HTERT RPE-1 (cell line): ENCODE data around the gene RAI1.

Experiments used
- in situ Hi-C: fragments of 300-500 bp; cut with MboI; formaldehyde crosslinking; loops from 4 replicates; pipeline ENCODE4 v1.14.3; 2020; ENCODE audit warnings: low sequenced_read_pairs

The RAI1 gene

GRCh38 chr17:17851103-17852002, 170.1 kb downstream of the RAI1 start:
- in situ Hi-C loops: no loop called here

- in situ Hi-C loops: no loop called here
These were observed 171.7 kb downstream of the RAI1 start for GRCh38 chr17:17852930-17853329.

- in situ Hi-C loops: no loop called here
These were observed 172.7 kb downstream of the RAI1 start for GRCh38 chr17:17853811-17854447.

DNA sequence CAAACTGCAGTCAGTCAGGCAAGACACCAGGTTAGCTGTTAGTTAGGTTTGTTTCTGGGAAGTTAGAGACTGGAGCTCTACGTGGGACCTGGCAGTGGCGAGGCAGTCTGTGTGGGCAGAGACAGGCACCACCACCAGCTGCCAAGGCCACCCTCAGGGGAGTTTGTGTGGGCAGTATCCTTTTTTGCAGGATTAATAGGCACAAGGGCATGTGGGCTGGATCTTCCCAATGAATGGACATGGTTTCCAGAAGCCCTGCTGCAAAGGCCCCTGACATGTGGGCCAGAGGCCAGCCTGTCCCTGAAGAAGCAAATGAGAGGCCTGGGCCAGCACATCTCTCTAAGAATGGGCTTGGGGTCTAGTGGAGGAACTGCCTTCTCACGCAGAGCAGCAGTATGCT, 174.7 kb downstream of the RAI1 start:
- in situ Hi-C loops: no loop called here

- in situ Hi-C loops: no loop called here
These were observed 175.1 kb downstream of the RAI1 start for GRCh38 chr17:17856386-17856785.

- in situ Hi-C loops: no loop called here
These were observed 176.2 kb downstream of the RAI1 start for GRCh38 chr17:17857496-17857895.

DNA sequence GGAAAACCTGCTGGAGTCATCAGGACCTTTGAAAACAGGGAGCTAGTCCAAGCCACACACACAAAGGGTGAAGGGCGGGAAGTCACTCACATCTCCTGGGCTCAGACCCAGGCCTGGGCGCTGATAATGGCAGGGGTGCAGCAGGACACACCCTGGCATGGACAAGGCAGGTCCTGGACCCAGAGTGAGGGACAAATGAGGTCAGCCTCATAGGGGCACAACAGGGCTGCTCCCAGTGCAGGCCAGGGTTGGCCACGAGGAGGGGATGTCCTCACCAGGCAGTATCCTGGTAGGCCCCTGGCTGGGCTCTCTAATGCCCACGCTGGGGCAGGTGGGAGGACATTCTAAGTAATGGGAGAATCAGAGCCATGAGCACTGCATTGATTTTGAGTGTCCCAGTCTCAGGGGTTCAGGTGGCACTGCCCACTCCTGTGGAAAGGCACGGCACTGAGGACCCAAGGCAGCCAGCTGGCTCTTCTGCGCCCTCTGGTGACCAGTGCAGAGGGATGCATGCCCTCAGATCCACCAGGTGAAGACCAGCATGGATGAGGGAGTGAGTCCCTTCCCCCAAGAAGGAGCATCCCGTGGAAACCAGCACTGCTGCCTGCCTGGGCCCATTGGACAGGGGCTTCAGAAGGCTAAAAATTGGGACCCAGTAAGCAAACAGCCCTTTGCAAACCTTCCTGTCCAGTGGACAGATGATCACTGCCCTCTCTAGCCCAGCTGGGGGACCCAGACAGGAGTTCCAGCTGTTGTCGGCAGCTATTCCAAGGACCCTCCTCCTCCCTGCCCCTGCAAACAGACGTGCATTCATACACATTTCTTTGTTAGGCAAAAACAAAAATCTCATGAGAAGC, 178.9 kb downstream of the RAI1 start:
- in situ Hi-C loops: no loop called here

- in situ Hi-C loops: no loop called here
These were observed 179.5 kb downstream of the RAI1 start for GRCh38 chr17:17860766-17861107.
